GM23338 (cell line): ENCODE data around the gene CDKN3. TPM values are rescaled to one million over a fixed set of nuclear protein-coding genes. Genes with fewer than 3 reads are reported as not detected.

ENCODE experiments used
- ATAC-seq: fragments of 200-7000 bp; cut with Tn5 transposase; 3 replicates; pipeline ENCODE4 v1.9.1; 2020
- DNase-seq: peaks from one replicate; pipeline ENCODE4 v3.0.0-alpha.2; 2015; ENCODE audit warnings: low spot score
- H2AFZ ChIP-seq: fragments of 200-600 bp; sonication (generic); 2 replicates; pipeline ENCODE4 v1.8.0; 2016; ENCODE audit warnings: antibody characterized with exemption, mild to moderate bottlenecking, moderate library complexity
- H3F3A ChIP-seq: fragments of 200-600 bp; sonication (generic); replicated peaks from 2 replicates; pipeline ENCODE4 v1.8.0; 2017; ENCODE audit warnings: antibody characterized with exemption, mixed run types, low read depth
- H3K27ac ChIP-seq: fragments of 200-600 bp; sonication (generic); 2 replicates; pipeline ENCODE4 v1.6.1; 2016; ENCODE audit warnings: low read depth
- H3K27me3 ChIP-seq: fragments of 200-600 bp; sonication (generic); 2 replicates; pipeline ENCODE4 v1.8.0; 2016; ENCODE audit warnings: mild to moderate bottlenecking, mixed run types, moderate library complexity; ENCODE audit not compliant: insufficient read depth
- H3K36me3 ChIP-seq: fragments of 200-600 bp; sonication (generic); 2 replicates; pipeline ENCODE4 v1.8.0; 2016; ENCODE audit warnings: mild to moderate bottlenecking; ENCODE audit not compliant: insufficient read depth
- H3K4me1 ChIP-seq: fragments of 200-600 bp; sonication (generic); 2 replicates; pipeline ENCODE4 v1.8.0; 2016; ENCODE audit warnings: mild to moderate bottlenecking, moderate library complexity; ENCODE audit not compliant: insufficient read depth
- H3K4me2 ChIP-seq: fragments of 200-600 bp; sonication (generic); 2 replicates; pipeline ENCODE4 v1.7.1; 2017; ENCODE audit warnings: mixed run types
- H3K4me3 ChIP-seq: fragments of 200-600 bp; sonication (generic); 2 replicates; pipeline ENCODE4 v1.6.1; 2016; ENCODE audit warnings: mixed run types
- H3K79me2 ChIP-seq: fragments of 200-600 bp; sonication (generic); replicated peaks from 2 replicates; pipeline ENCODE4 v1.8.0; 2017; ENCODE audit warnings: mild to moderate bottlenecking; ENCODE audit not compliant: insufficient read depth
- H3K9me2 ChIP-seq: fragments of 200-600 bp; sonication (generic); 2 replicates; pipeline ENCODE4 v1.8.0; 2017; ENCODE audit not compliant: insufficient read depth
- H4K20me1 ChIP-seq: fragments of 200-600 bp; sonication (generic); replicated peaks from 2 replicates; pipeline ENCODE4 v1.8.0; 2017; ENCODE audit warnings: mild to moderate bottlenecking; ENCODE audit not compliant: insufficient read depth
- H3K27ac Mint-ChIP-seq: 2 replicates; pipeline ENCODE4 v1.8.0; 2020; ENCODE audit warnings: inconsistent platforms, mild to moderate bottlenecking, moderate library complexity, mixed read lengths
- H3K27me3 Mint-ChIP-seq: 3 replicates; pipeline ENCODE4 v1.8.0; 2022; ENCODE audit warnings: low read depth, mild to moderate bottlenecking, moderate library complexity, mixed read lengths, inconsistent platforms; ENCODE audit not compliant: insufficient read depth, poor library complexity
- H3K36me3 Mint-ChIP-seq: 3 replicates; pipeline ENCODE4 v1.8.0; 2021; ENCODE audit warnings: low read depth, mild to moderate bottlenecking, inconsistent platforms, moderate library complexity, mixed read lengths
- H3K4me1 Mint-ChIP-seq: 3 replicates; pipeline ENCODE4 v1.8.0; 2020; ENCODE audit warnings: mild to moderate bottlenecking, inconsistent platforms, mixed read lengths
- H3K4me3 Mint-ChIP-seq: 3 replicates; pipeline ENCODE4 v1.8.0; 2021; ENCODE audit warnings: moderate library complexity, mild to moderate bottlenecking, inconsistent platforms, mixed read lengths
- H3K9me3 Mint-ChIP-seq: 3 replicates; pipeline ENCODE4 v1.8.0; 2020; ENCODE audit warnings: moderate library complexity, mild to moderate bottlenecking, inconsistent platforms, mixed read lengths
- CREB1 ChIP-seq: fragments of 250-450 bp; sonication (Bioruptor Pico); IDR thresholded peaks from 2 replicates; pipeline ENCODE4 v1.5.0; 2020; ENCODE audit warnings: low read depth, mild to moderate bottlenecking, moderate library complexity
- CTCF ChIP-seq, 2 experiments: fragments of 200-600 bp in 1 of 2; sonication (generic) in 1 of 2; conservative IDR thresholded peaks; 2 replicates each; pipeline versions ENCODE4 v1.5.1 to v1.6.1; 2016 to 2017; ENCODE audit warnings: antibody characterized with exemption in 2 of 2, low read depth in 2 of 2, mild to moderate bottlenecking in 2 of 2, moderate library complexity in 1 of 2
- ETS1 ChIP-seq: IDR thresholded peaks from 2 replicates; pipeline ENCODE4 v1.6.1; 2016; ENCODE audit warnings: antibody characterized with exemption
- EZH2 ChIP-seq: fragments of 200-600 bp; sonication (generic); IDR thresholded peaks from one replicate; pipeline ENCODE4 v1.8.0; 2017; ENCODE audit warnings: antibody characterized with exemption, mild to moderate bottlenecking, low read depth; ENCODE audit not compliant: unreplicated experiment
- EZH2phosphoT487 ChIP-seq: fragments of 200-600 bp; sonication (generic); IDR thresholded peaks from one replicate; pipeline ENCODE4 v1.8.1; 2018; ENCODE audit warnings: antibody characterized with exemption; ENCODE audit not compliant: unreplicated experiment
- JUNB ChIP-seq: IDR thresholded peaks from one replicate; pipeline ENCODE4 v1.6.1; 2016; ENCODE audit warnings: antibody characterized with exemption; ENCODE audit not compliant: unreplicated experiment
- NANOG ChIP-seq: IDR thresholded peaks from 2 replicates; pipeline ENCODE4 v1.6.1; 2016; ENCODE audit warnings: antibody characterized with exemption, borderline replicate concordance
- POLR2AphosphoS5 ChIP-seq: IDR thresholded peaks from 2 replicates; pipeline ENCODE4 v1.6.1; 2016; ENCODE audit warnings: antibody characterized with exemption, low read depth
- REST ChIP-seq: IDR thresholded peaks from one replicate; pipeline ENCODE4 v1.6.1; 2018; ENCODE audit warnings: antibody characterized with exemption; ENCODE audit not compliant: unreplicated experiment
- STAT1 ChIP-seq: IDR thresholded peaks from one replicate; pipeline ENCODE4 v1.6.1; 2016; ENCODE audit warnings: antibody characterized with exemption; ENCODE audit not compliant: unreplicated experiment
- ZNF114 ChIP-seq: fragments of 250-450 bp; sonication (Bioruptor Pico); IDR thresholded peaks from 2 replicates; pipeline ENCODE4 v1.5.0; 2020; ENCODE audit warnings: mild to moderate bottlenecking, moderate library complexity
- ZNF331 ChIP-seq: fragments of 250-450 bp; sonication (Bioruptor Pico); IDR thresholded peaks from 2 replicates; pipeline ENCODE4 v1.5.0; 2020; ENCODE audit warnings: low read depth, mild to moderate bottlenecking, moderate library complexity
- ZNF462 ChIP-seq: fragments of 250-450 bp; sonication (Bioruptor Pico); IDR thresholded peaks from 2 replicates; pipeline ENCODE4 v1.5.0; 2020; ENCODE audit warnings: mild to moderate bottlenecking, moderate library complexity
- polyA plus RNA-seq: library from polyadenylated mRNA; unstranded; fragments of >200 nt; fragmentation: Nextera tagmentation; extraction: Ambion mirVana; gene quantifications from 2 replicates; pipeline ENCODE4 v1.2.1, GENCODE V29; 2016
- total RNA-seq: library from RNA; depleted of rRNA; stranded (reverse); fragments of >200 nt; shearing (Covaris generic); gene quantifications from 2 replicates; pipeline ENCODE4 v1.2.3, GENCODE V29; 2014

The CDKN3 gene
- total and polyA plus RNA-seq, 2 experiments from 2014 or later = 36.3 to 97.4 TPM

- H3K27ac Mint-ChIP-seq = no peak overlapping the region
- Histone ChIP-seq H3K4me2 (no peak overlapping the region), H4K20me1 (no peaks in the 10 kb centered on the region), H3K36me3 (no peaks in the 10 kb centered on the region), H3F3A (0 out of 2 replicates have a peak, but pooled peaks cover 3% of the 10 kb centered on the region), H3K27ac (no peak overlapping the region), H3K27me3 (no peaks in the 10 kb centered on the region), H3K9me2 (no peaks in the 10 kb centered on the region), H3K4me1 (no peaks in the 10 kb centered on the region), H3K4me3 (no peak overlapping the region), H2AFZ (no peak overlapping the region), H3K79me2 (no peaks in the 10 kb centered on the region)
- no peak overlapping the region for H3K4me3 Mint-ChIP-seq
- DNase-seq (no peak), ATAC-seq (no peak)
- H3K27me3 Mint-ChIP-seq = no peaks in the 10 kb centered on the region
- TF ChIP-seq EZH2 (no peak), ZNF462 (CRISPR knock-in tag) (no peak), ZNF331 (CRISPR knock-in tag) (no peak), STAT1 (no peak), ETS1 (no peak), POLR2AphosphoS5 (no peak), ZNF114 (no peak), REST (no peak), EZH2phosphoT487 (no peak), CTCF (conservative IDR thresholded peaks at IDR 0.05; ENCODE audit: low read depth in 2 of 2) (no peak), NANOG (no peak), JUNB (no peak), CREB1 (CRISPR knock-in tag) (no peak)
- 0 out of 3 replicates have a peak, but pooled peaks cover 5% of the 10 kb centered on the region for H3K4me1 Mint-ChIP-seq
- H3K36me3 Mint-ChIP-seq = no peaks in the 10 kb centered on the region
- H3K9me3 Mint-ChIP-seq = no peaks in the 10 kb centered on the region
Measured at GRCh38 chr14:54387328-54387727, 9.5 kb upstream of the CDKN3 start.
